Neuron (in vitro differentiated cells): ENCODE measurements around the gene KCNIP1.

ENCODE experiments used
- H2AFZ ChIP-seq: one replicate; pipeline ENCODE4 v1.6.1; 2013; ENCODE audit warnings: low read depth, mild to moderate bottlenecking, inconsistent platforms, low read length, moderate library complexity
- H3K27me3 ChIP-seq: one replicate; pipeline ENCODE4 v1.6.1; 2013; ENCODE audit warnings: low read length; ENCODE audit not compliant: insufficient read depth
- H3K36me3 ChIP-seq: one replicate; pipeline ENCODE4 v1.6.1; 2013; ENCODE audit warnings: low read length; ENCODE audit not compliant: insufficient read depth
- H3K4me1 ChIP-seq: one replicate; pipeline ENCODE4 v1.6.1; 2013; ENCODE audit warnings: low read length; ENCODE audit not compliant: insufficient read depth
- H3K4me3 ChIP-seq: 2 replicates; pipeline ENCODE4 v1.5.1; 2013; ENCODE audit warnings: mild to moderate bottlenecking, low read length, moderate library complexity
- H3K9me3 ChIP-seq: one replicate; pipeline ENCODE4 v1.6.1; 2013; ENCODE audit warnings: low read length

The KCNIP1 gene

GRCh38 chr5:170475294-170476000 lies 28.4 kb upstream of the KCNIP1 start:
- H3K36me3 ChIP-seq: no peaks in the 10 kb centered on the region
- H2AFZ ChIP-seq: no peak overlapping the region
- no peak overlapping the region for H3K4me3 ChIP-seq
- H3K4me1 ChIP-seq: peaks cover 7% of the 10 kb centered on the region
- H3K27me3 ChIP-seq: no peaks in the 10 kb centered on the region
- no peaks in the 10 kb centered on the region for H3K9me3 ChIP-seq

GRCh38 chr5:170476704-170477103 lies 27.1 kb upstream of the KCNIP1 start:
- no peaks in the 10 kb centered on the region for H3K36me3 ChIP-seq
- H3K4me3 ChIP-seq: no peak overlapping the region
- H3K27me3 ChIP-seq: no peaks in the 10 kb centered on the region
- no peaks in the 10 kb centered on the region for H3K9me3 ChIP-seq
- H2AFZ ChIP-seq: no peak overlapping the region
- H3K4me1 ChIP-seq: peaks cover 9% of the 10 kb centered on the region

- H3K27me3 ChIP-seq: no peaks in the 10 kb centered on the region
- H3K4me3 ChIP-seq: no peak overlapping the region
- peaks cover 9% of the 10 kb centered on the region for H3K4me1 ChIP-seq
- H3K9me3 ChIP-seq: no peaks in the 10 kb centered on the region
- H3K36me3 ChIP-seq: no peaks in the 10 kb centered on the region
- no peak overlapping the region for H2AFZ ChIP-seq
These were observed 25.9 kb upstream of the KCNIP1 start for GRCh38 chr5:170477906-170478305.

- Histone ChIP-seq H3K4me3 (no peak overlapping the region), H3K4me1 (peaks cover 9% of the 10 kb centered on the region), H3K27me3 (no peaks in the 10 kb centered on the region), H2AFZ (no peak overlapping the region), H3K9me3 (no peaks in the 10 kb centered on the region), H3K36me3 (no peaks in the 10 kb centered on the region)
These were observed 25.5 kb upstream of the KCNIP1 start for GRCh38 chr5:170478306-170478705.

GRCh38 chr5:170479484-170479883 lies 24.3 kb upstream of the KCNIP1 start:
- Histone ChIP-seq H3K27me3 (no peaks in the 10 kb centered on the region), H3K36me3 (no peaks in the 10 kb centered on the region), H3K4me3 (no peak overlapping the region), H2AFZ (no peak overlapping the region), H3K4me1 (peaks cover 9% of the 10 kb centered on the region), H3K9me3 (no peaks in the 10 kb centered on the region)

GRCh38 chr5:170480260-170480659 lies 23.6 kb upstream of the KCNIP1 start:
- H3K36me3 ChIP-seq: no peaks in the 10 kb centered on the region
- no peak overlapping the region for H3K4me3 ChIP-seq

GRCh38 chr5:170481849-170482248 lies 22.0 kb upstream of the KCNIP1 start:
- no peaks in the 10 kb centered on the region for H3K27me3 ChIP-seq
- H2AFZ ChIP-seq: no peak overlapping the region
- no peak overlapping the region for H3K4me3 ChIP-seq
- no peaks in the 10 kb centered on the region for H3K36me3 ChIP-seq
- H3K9me3 ChIP-seq: no peaks in the 10 kb centered on the region
- peaks cover 9% of the 10 kb centered on the region for H3K4me1 ChIP-seq

More at GRCh38 chr5:170480260-170480659, 23.6 kb upstream of the KCNIP1 start:
- H3K9me3 ChIP-seq: no peaks in the 10 kb centered on the region
- H2AFZ ChIP-seq: no peak overlapping the region
- peaks cover 9% of the 10 kb centered on the region for H3K4me1 ChIP-seq
- H3K27me3 ChIP-seq: no peaks in the 10 kb centered on the region

- Histone ChIP-seq H3K4me1 (peaks cover 9% of the 10 kb centered on the region), H2AFZ (no peak overlapping the region), H3K9me3 (no peaks in the 10 kb centered on the region), H3K27me3 (no peaks in the 10 kb centered on the region), H3K36me3 (no peaks in the 10 kb centered on the region), H3K4me3 (no peak overlapping the region)
These were observed 21.3 kb upstream of the KCNIP1 start for GRCh38 chr5:170482511-170482910.

GRCh38 chr5:170483701-170484458 lies 19.9 kb upstream of the KCNIP1 start:
- Histone ChIP-seq H3K27me3 (no peaks in the 10 kb centered on the region), H3K4me3 (no peak overlapping the region), H2AFZ (no peak overlapping the region), H3K9me3 (no peaks in the 10 kb centered on the region), H3K36me3 (no peaks in the 10 kb centered on the region), H3K4me1 (peaks cover 9% of the 10 kb centered on the region)

GRCh38 chr5:170484459-170484831 lies 19.4 kb upstream of the KCNIP1 start:
- Histone ChIP-seq H3K4me3 (no peak overlapping the region), H2AFZ (no peak overlapping the region), H3K9me3 (no peaks in the 10 kb centered on the region), H3K36me3 (no peaks in the 10 kb centered on the region), H3K27me3 (no peaks in the 10 kb centered on the region), H3K4me1 (peaks cover 9% of the 10 kb centered on the region)

GRCh38 chr5:170484847-170485615 lies 18.8 kb upstream of the KCNIP1 start:
- Histone ChIP-seq H3K9me3 (no peaks in the 10 kb centered on the region), H3K36me3 (no peaks in the 10 kb centered on the region), H3K27me3 (no peaks in the 10 kb centered on the region), H3K4me3 (no peak overlapping the region), H3K4me1 (peaks cover 6% of the 10 kb centered on the region), H2AFZ (no peak overlapping the region)

- no peak overlapping the region for H3K4me3 ChIP-seq
- H3K4me1 ChIP-seq: peaks cover 1% of the 10 kb centered on the region
- H3K36me3 ChIP-seq: no peaks in the 10 kb centered on the region
- H3K9me3 ChIP-seq: no peaks in the 10 kb centered on the region
- H3K27me3 ChIP-seq: no peaks in the 10 kb centered on the region
- H2AFZ ChIP-seq: no peak overlapping the region
These were observed 18.3 kb upstream of the KCNIP1 start for GRCh38 chr5:170485616-170485911.

GRCh38 chr5:170486371-170486770 lies 17.4 kb upstream of the KCNIP1 start:
- Histone ChIP-seq H3K9me3 (no peaks in the 10 kb centered on the region), H3K4me3 (no peak overlapping the region), H3K36me3 (no peaks in the 10 kb centered on the region), H3K27me3 (no peaks in the 10 kb centered on the region), H3K4me1 (no peaks in the 10 kb centered on the region), H2AFZ (no peak overlapping the region)
